Common myeloid progenitor, CD34-positive (primary cell): ENCODE data around the gene FOXP4.

Experiments
- CTCF ChIA-PET: fragments of 350-600 bp; sonication (Branson Sonifier 250); formaldehyde crosslinking; loops from one replicate; lab custom pipeline; 2021; ENCODE audit warnings: antibody characterized with exemption; lab: Charles Lee
- POLR2A ChIA-PET: fragments of 350-600 bp; sonication (Branson Sonifier 250); formaldehyde crosslinking; loops from one replicate; lab custom pipeline; 2021; ENCODE audit warnings: antibody characterized with exemption; lab: Charles Lee
- DNase-seq, 3 donors: peaks; one replicate each; pipeline versions ENCODE4 v3.0.0 to v3.0.0-alpha.2; 2013
- H3K27ac ChIP-seq, 2 experiments: 1 replicate in 1 of 2; 2 replicates in 1 of 2; pipeline ENCODE4 v1.7.0; 2013; ENCODE audit warnings: inconsistent platforms in 2 of 2, low read length in 2 of 2, mild to moderate bottlenecking in 2 of 2, low read depth in 1 of 2, moderate library complexity in 1 of 2; ENCODE audit not compliant: severe bottlenecking in 2 of 2, insufficient read depth in 1 of 2, poor library complexity in 1 of 2
- H3K27me3 ChIP-seq, 5 experiments: replicated peaks in 2 of 5; 1 replicate in 3 of 5; 2 replicates in 2 of 5; pipeline versions ENCODE4 v1.6.1 to v1.7.0; 2013; ENCODE audit warnings: low read length in 4 of 5, mild to moderate bottlenecking in 2 of 5, moderate library complexity in 2 of 5, inconsistent platforms in 1 of 5; ENCODE audit not compliant: insufficient read depth in 5 of 5, control insufficient read depth in 4 of 5
- H3K36me3 ChIP-seq, 4 experiments: 1 replicate in 2 of 4; 2 replicates in 2 of 4; pipeline versions ENCODE4 v1.6.1 to v1.7.0; 2013; ENCODE audit warnings: low read length in 3 of 4, control low read depth in 1 of 4, mild to moderate bottlenecking in 1 of 4; ENCODE audit not compliant: control insufficient read depth in 4 of 4, insufficient read depth in 4 of 4
- H3K4me1 ChIP-seq, 4 experiments: 1 replicate in 3 of 4; 2 replicates in 1 of 4; pipeline versions ENCODE4 v1.6.1 to v1.7.1; 2013; ENCODE audit warnings: low read length in 3 of 4, mild to moderate bottlenecking in 3 of 4, control low read depth in 1 of 4, inconsistent platforms in 1 of 4, moderate library complexity in 1 of 4; ENCODE audit not compliant: control insufficient read depth in 4 of 4, insufficient read depth in 4 of 4; ENCODE audit errors: control extremely low read depth in 1 of 4
- H3K4me3 ChIP-seq, 7 experiments: 1 replicate in 4 of 7; 2 replicates in 3 of 7; pipeline versions ENCODE4 v1.5.1 to v1.7.0; 2013; ENCODE audit warnings: mild to moderate bottlenecking in 7 of 7, low read length in 6 of 7, moderate library complexity in 6 of 7, inconsistent platforms in 2 of 7, low read depth in 2 of 7, control low read depth in 1 of 7; ENCODE audit not compliant: insufficient read depth in 4 of 7, control insufficient read depth in 1 of 7; ENCODE audit errors: extremely low read depth in 1 of 7
- H3K9me3 ChIP-seq, 5 experiments: 1 replicate in 4 of 5; 2 replicates in 1 of 5; pipeline versions ENCODE4 v1.6.1 to v1.7.1; 2013; ENCODE audit warnings: low read length in 4 of 5, mild to moderate bottlenecking in 2 of 5, inconsistent platforms in 1 of 5, low read depth in 1 of 5, moderate library complexity in 1 of 5; ENCODE audit not compliant: control insufficient read depth in 4 of 5, insufficient read depth in 2 of 5; ENCODE audit errors: control extremely low read depth in 1 of 5
- WGBS: methylation state at CpG from one replicate; pipeline ENCODE4 v1.1.5; 2013; ENCODE audit not compliant: insufficient coverage; 5-methylcytosine and 5-hydroxymethylcytosine counted together

Gene FOXP4

GRCh38 chr6:41551857-41552256 is 5.7 kb downstream of the FOXP4 start:
- peaks cover 0 to 6% (median 2%) of the 10 kb centered on the region in 4 experiments for H3K36me3 ChIP-seq
- peaks cover 3 to 23% (median 22%) of the 10 kb centered on the region in 4 experiments for H3K4me1 ChIP-seq
- WGBS = 89% methylated on average over 6 of the region's 9 CpGs
- H3K27me3 ChIP-seq = peaks cover 0 to 40% (median 9%) of the 10 kb centered on the region in 5 experiments
- no peak overlapping the region for H3K27ac ChIP-seq
- POLR2A ChIA-PET = no interaction called here
- no peaks in the 10 kb centered on the region for H3K9me3 ChIP-seq
- DNase-seq = no peak
- CTCF ChIA-PET = no interaction called here
- H3K4me3 ChIP-seq = no peak overlapping the region

GRCh38 chr6:41552723-41553122 is 6.5 kb downstream of the FOXP4 start:
- 97% methylated on average over 10 of the region's 10 CpGs for WGBS
- POLR2A ChIA-PET = no interaction called here
- Histone ChIP-seq H3K27me3 (peaks cover 0 to 34% (median 7%) of the 10 kb centered on the region in 5 experiments), H3K27ac (no peak overlapping the region), H3K36me3 (peaks cover 0 to 6% (median 2%) of the 10 kb centered on the region in 4 experiments), H3K4me3 (no peak overlapping the region), H3K9me3 (no peaks in the 10 kb centered on the region), H3K4me1 (peaks cover 3 to 17% (median 15%) of the 10 kb centered on the region in 4 experiments)
- DNase-seq = no peak
- CTCF ChIA-PET = no interaction called here

GRCh38 chr6:41553405-41553999 is 7.3 kb downstream of the FOXP4 start:
- no peak overlapping the region for H3K4me3 ChIP-seq
- H3K4me1 ChIP-seq = peaks cover 0 to 9% (median 7%) of the 10 kb centered on the region in 4 experiments
- CTCF ChIA-PET = no interaction called here
- no peaks in the 10 kb centered on the region for H3K9me3 ChIP-seq
- POLR2A ChIA-PET = no interaction called here
- peaks cover 0 to 6% (median 2%) of the 10 kb centered on the region in 4 experiments for H3K36me3 ChIP-seq
- H3K27me3 ChIP-seq = peaks cover 0 to 26% (median 2%) of the 10 kb centered on the region in 5 experiments
- no CpG with 5 or more reads among the region's 1 CpG for WGBS
- H3K27ac ChIP-seq = no peak overlapping the region
- DNase-seq = no peak

- Histone ChIP-seq H3K27ac (no peak overlapping the region), H3K4me1 (peaks cover 0 to 13% (median 9%) of the 10 kb centered on the region in 4 experiments), H3K9me3 (no peaks in the 10 kb centered on the region), H3K4me3 (no peak overlapping the region), H3K36me3 (peaks cover 0 to 6% (median 2%) of the 10 kb centered on the region in 4 experiments), H3K27me3 (peaks cover 0 to 5% (median 2%) of the 10 kb centered on the region in 5 experiments)
- ChIA-PET CTCF (no interaction called here), POLR2A (no interaction called here)
- WGBS = 90% methylated on average over 11 of the region's 15 CpGs
- DNase-seq = no peak
Observed at GRCh38 chr6:41555326-41556300, 9.4 kb downstream of the FOXP4 start.

GRCh38 chr6:41557335-41557734 is 11.2 kb downstream of the FOXP4 start:
- peaks cover 0 to 3% (median 0%) of the 10 kb centered on the region in 5 experiments for H3K27me3 ChIP-seq
- 100% methylated on average over 1 of the region's 2 CpGs for WGBS
- no peak for DNase-seq
- H3K27ac ChIP-seq = no peak overlapping the region
- H3K4me1 ChIP-seq = peaks cover 0 to 30% (median 18%) of the 10 kb centered on the region in 4 experiments
- no peak overlapping the region for H3K4me3 ChIP-seq
- no peaks in the 10 kb centered on the region for H3K9me3 ChIP-seq
- ChIA-PET POLR2A (interaction anchor here (0.5 kb wide), 1 partner anchor 25 kb away, joined by 3 read pairs; no protein-coding TSS in a partner anchor), CTCF (interaction anchor here (0.8 to 1.1 kb wide), 2 partner anchors 18 to 26 kb away, joined by 3 read pairs; no protein-coding TSS in a partner anchor)
- H3K36me3 ChIP-seq = peaks cover 0 to 2% (median 0%) of the 10 kb centered on the region in 4 experiments

- ChIA-PET POLR2A (no interaction called here), CTCF (no interaction called here)
- whole genome bisulfite sequencing = 100% methylated on average over 3 of the region's 4 CpGs
- H3K36me3 ChIP-seq = peaks cover 0 to 2% (median 0%) of the 10 kb centered on the region in 4 experiments
- no peaks in the 10 kb centered on the region for H3K9me3 ChIP-seq
- peaks cover 0 to 3% (median 0%) of the 10 kb centered on the region in 5 experiments for H3K27me3 ChIP-seq
- H3K4me3 ChIP-seq = no peak overlapping the region
- peaks cover 0 to 34% (median 18%) of the 10 kb centered on the region in 4 experiments for H3K4me1 ChIP-seq
- H3K27ac ChIP-seq = no peak overlapping the region
- DNase-seq = no peak
Observed at GRCh38 chr6:41558033-41558807, 12.0 kb downstream of the FOXP4 start.
